Stimulated activated CD4-positive, alpha-beta T cell treated with anti-CD3 and anti-CD28 coated beads, Interleukin-4, amount 100 ng/mL, for 48 hours (primary cell): ENCODE data around the gene ZNF74.
"Not testable (repeated sequence)": the region's sequence is repeated elsewhere in the genome, so short reads cannot be mapped to it uniquely, and the experiment has no call there.

Experiments used
- DNase-seq, 2 donors: peaks; one replicate each; pipeline ENCODE4 v3.0.0-alpha.2; 2020; ENCODE audit warnings: low read depth in 2 of 2

The ZNF74 gene

GRCh38 chr22:20446383-20446970 is 52.5 kb downstream of the ZNF74 start:
- DNase-seq = no peak

- DNase-seq = no peak
These were observed 54.7 kb downstream of the ZNF74 start for GRCh38 chr22:20448630-20449029.

- DNase-seq = no peak
These were observed 56.0 kb downstream of the ZNF74 start for GRCh38 chr22:20449819-20450550.

- DNase-seq = no peak
These were observed 56.6 kb downstream of the ZNF74 start for GRCh38 chr22:20450551-20450906.

- DNase-seq = not testable (repeated sequence)
These were observed 57.3 kb downstream of the ZNF74 start for GRCh38 chr22:20451129-20451778.

- no peak for DNase-seq
These were observed 58.0 kb downstream of the ZNF74 start for GRCh38 chr22:20451920-20452319.

GRCh38 chr22:20453222-20453621 is 59.3 kb downstream of the ZNF74 start:
- no peak for DNase-seq

GRCh38 chr22:20455709-20456063 is 61.7 kb downstream of the ZNF74 start:
- DNase-seq = no peak

- peak; percentile 52 to 67 for DNase-seq
These were observed 62.2 kb downstream of the ZNF74 start for GRCh38 chr22:20456064-20456721.

GRCh38 chr22:20456722-20457076 is 62.7 kb downstream of the ZNF74 start:
- DNase-seq = no peak

- DNase-seq = no peak
These were observed 63.7 kb downstream of the ZNF74 start for GRCh38 chr22:20457506-20458240.
